ENCODE data around the gene MCC. TPM values are rescaled to one million over a fixed set of nuclear protein-coding genes. Genes with fewer than 3 reads are reported as not detected.
A peak's percentile ranks its signal among the peaks of the same experiment; 100 is the strongest.

MCC gene
- polyA plus RNA-seq, 2 of the 4 experiments (the other 2 are of a cell fraction) = 0.09 to 0.10 TPM

GRCh38 chr5:113047234-113047633 lies 441.0 kb downstream of the MCC start:
- DNase-seq (ENCODE audit: low read depth in 1 of 2, low spot score in 1 of 2) (peak in 1 of 2 experiments; percentile 50), ATAC-seq (peak; percentile 66 to 75), FAIRE-seq (no peak)
- no peak for TF ChIP-seq ZFP36 (IDR thresholded peaks at IDR 0.05; ENCODE audit: borderline replicate concordance, partially characterized antibody)
- no peak for TF ChIP-seq RARB (CRISPR knock-in tag; IDR thresholded peaks at IDR 0.05)
- TF ChIP-seq EHF (CRISPR knock-in tag; IDR thresholded peaks at IDR 0.05) = no peak
- TF ChIP-seq CBX8 (IDR thresholded peaks at IDR 0.05) = no peak
- TF ChIP-seq POLR2A (IDR thresholded peaks at IDR 0.05; ENCODE audit: low read length) = no peak
- TF ChIP-seq NR3C1 (IDR thresholded peaks at IDR 0.05) = no peak
- no peak for TF ChIP-seq FOXS1 (CRISPR knock-in tag; IDR thresholded peaks at IDR 0.05)
- no peak for TF ChIP-seq MAZ (IDR thresholded peaks at IDR 0.05; ENCODE audit: borderline replicate concordance, low read depth, low read length)
- no peak for TF ChIP-seq EP300 (IDR thresholded peaks at IDR 0.05)
- no peak for TF ChIP-seq ELK1 (IDR thresholded peaks at IDR 0.05; ENCODE audit: low read depth, low read length)
- TF ChIP-seq EHMT2 (IDR thresholded peaks at IDR 0.05; ENCODE audit: low read depth) = no peak
- no peak for TF ChIP-seq HOXB5 (CRISPR knock-in tag; IDR thresholded peaks at IDR 0.05)
- no peak for TF ChIP-seq HEYL (CRISPR knock-in tag; IDR thresholded peaks at IDR 0.05)
- no peaks in the 10 kb centered on the region for H3K9me3 ChIP-seq
- peak overlapping the region; percentile 18; the same call in 2 of the 3 replicates for H3K4me2 ChIP-seq
- 42% methylated on average over 2 of the region's 2 CpGs for WGBS (ENCODE audit: missing lambda C conversion rate)
- H3K4me1 ChIP-seq = peaks cover 12% of the 10 kb centered on the region; the same call in 2 of the 3 replicates
- H3K27ac ChIP-seq = no peak overlapping the region
- no peak overlapping the region for H3K4me3 ChIP-seq
- POLR2A ChIA-PET = no interaction called here
- CTCF ChIA-PET = interaction anchor here (1.5 kb wide), 1 partner anchor 51 kb away, joined by 3 read pairs; no protein-coding TSS in a partner anchor

GRCh38 chr5:113044776-113045465 lies 443.3 kb downstream of the MCC start:
- CTCF ChIA-PET = no interaction called here
- TF ChIP-seq NFE2L2 (conservative IDR thresholded peaks at IDR 0.05; ENCODE audit: low read length) (no peak), JUNB (IDR thresholded peaks at IDR 0.05) (no peak), CBX2 (IDR thresholded peaks at IDR 0.05; ENCODE audit: borderline replicate concordance, low read depth) (no peak), RARB (CRISPR knock-in tag; IDR thresholded peaks at IDR 0.05) (no peak), ELK1 (IDR thresholded peaks at IDR 0.05; ENCODE audit: low read depth, low read length) (no peak), HOXA7 (CRISPR knock-in tag; IDR thresholded peaks at IDR 0.05) (no peak), BCL3 (IDR thresholded peaks at IDR 0.05) (no peak), RCOR1 (IDR thresholded peaks at IDR 0.05; ENCODE audit: low read depth, low read length) (no peak), MYC (IDR thresholded peaks at IDR 0.05; ENCODE audit: borderline replicate concordance, low read length) (no peak), E2F6 (IDR thresholded peaks at IDR 0.05; ENCODE audit: borderline replicate concordance, low read depth) (no peak), KDM5A (IDR thresholded peaks at IDR 0.05) (no peak), RFX5 (IDR thresholded peaks at IDR 0.05) (no peak), HOXB13 (CRISPR knock-in tag; IDR thresholded peaks at IDR 0.05; ENCODE audit: low read depth) (no peak), FOSB (CRISPR knock-in tag; IDR thresholded peaks at IDR 0.05) (no peak), GATA3 (IDR thresholded peaks at IDR 0.05; ENCODE audit: borderline replicate concordance) (no peak), RNF2 (IDR thresholded peaks at IDR 0.05; ENCODE audit: borderline replicate concordance, low read depth) (no peak), PHF8 (IDR thresholded peaks at IDR 0.05; ENCODE audit: borderline replicate concordance, low read depth) (no peak), MAX (IDR thresholded peaks at IDR 0.05) (no peak), ZC3H11A (IDR thresholded peaks at IDR 0.05) (no peak)

More at GRCh38 chr5:113044776-113045465, 443.3 kb downstream of the MCC start:
- 80% methylated on average over 11 of the region's 11 CpGs for WGBS (ENCODE audit: missing lambda C conversion rate)
- POLR2A ChIA-PET = no interaction called here
- no peak for DNase-seq (ENCODE audit: low read depth in 1 of 2, low spot score in 1 of 2)
- Histone ChIP-seq H3K27ac (no peak overlapping the region), H3K9me3 (no peaks in the 10 kb centered on the region), H3K4me1 (peaks cover 12% of the 10 kb centered on the region; the same call in 2 of the 3 replicates), H3K4me3 (no peak overlapping the region), H3K4me2 (no peak overlapping the region)
- no peak for FAIRE-seq
- no peak for ATAC-seq

All from A549 (cell line).